Mesothelial cell of epicardium (in vitro differentiated cells): Measurements from ENCODE around the gene VDAC1. TPM values are rescaled to one million over a fixed set of nuclear protein-coding genes. Genes with fewer than 3 reads are reported as not detected.

Experiments
- DNase-seq, 2 experiments: peaks; one replicate each; pipeline ENCODE4 v3.0.0; 2021; ENCODE audit warnings: low spot score in 2 of 2; ENCODE audit not compliant: unreplicated experiment in 2 of 2
- H3K27ac Mint-ChIP-seq: 2 replicates; pipeline ENCODE4 v1.8.0; 2021; ENCODE audit warnings: mixed read lengths
- H3K27me3 Mint-ChIP-seq: 2 replicates; pipeline ENCODE4 v1.8.0; 2021; ENCODE audit warnings: low read depth, mixed read lengths
- H3K36me3 Mint-ChIP-seq: 2 replicates; pipeline ENCODE4 v1.8.0; 2021; ENCODE audit warnings: mixed read lengths
- H3K4me1 Mint-ChIP-seq: 2 replicates; pipeline ENCODE4 v1.8.0; 2021; ENCODE audit warnings: mixed read lengths
- H3K4me3 Mint-ChIP-seq: 2 replicates; pipeline ENCODE4 v1.8.0; 2021; ENCODE audit warnings: mild to moderate bottlenecking, moderate library complexity, mixed read lengths
- H3K9me3 Mint-ChIP-seq: 2 replicates; pipeline ENCODE4 v1.8.0; 2021; ENCODE audit warnings: mixed read lengths
- CTCF ChIP-seq: fragments of 200-600 bp; sonication (generic); IDR thresholded peaks from one replicate; pipeline ENCODE4 v1.5.0; 2021; ENCODE audit warnings: antibody characterized with exemption; ENCODE audit not compliant: unreplicated experiment
- total RNA-seq: library from RNA; stranded (reverse); gene quantifications from 3 replicates; pipeline ENCODE4 v1.2.1, GENCODE V29; 2021

Gene VDAC1
- total RNA-seq, 1 donor from 2014 or later, result 111 TPM

- no peak for TF ChIP-seq CTCF
- Mint-ChIP-seq H3K27me3 (no peaks in the 10 kb centered on the region), H3K4me3 (no peak overlapping the region), H3K9me3 (peaks cover 3% of the 10 kb centered on the region), H3K36me3 (peaks cover 2% of the 10 kb centered on the region), H3K27ac (no peak overlapping the region), H3K4me1 (no peaks in the 10 kb centered on the region)
- no peak for DNase-seq
Observed at GRCh38 chr5:134027288-134027615, 22.5 kb upstream of the VDAC1 start.

- Mint-ChIP-seq H3K27ac (no peak overlapping the region), H3K36me3 (no peaks in the 10 kb centered on the region), H3K4me1 (no peaks in the 10 kb centered on the region), H3K9me3 (no peaks in the 10 kb centered on the region), H3K4me3 (no peak overlapping the region), H3K27me3 (no peaks in the 10 kb centered on the region)
- peak; percentile 54 for TF ChIP-seq CTCF
- no peak for DNase-seq
Observed at GRCh38 chr5:134026521-134027287, 21.9 kb upstream of the VDAC1 start.

- no peaks in the 10 kb centered on the region for H3K36me3 Mint-ChIP-seq
- no peaks in the 10 kb centered on the region for H3K4me1 Mint-ChIP-seq
- H3K9me3 Mint-ChIP-seq, result no peaks in the 10 kb centered on the region
- H3K27me3 Mint-ChIP-seq, result no peaks in the 10 kb centered on the region
- no peak overlapping the region for H3K4me3 Mint-ChIP-seq
- TF ChIP-seq CTCF, result no peak
- DNase-seq, result no peak
- H3K27ac Mint-ChIP-seq, result no peak overlapping the region
Observed at GRCh38 chr5:134025786-134026185, 21.0 kb upstream of the VDAC1 start.

- Mint-ChIP-seq H3K4me3 (no peak overlapping the region), H3K36me3 (no peaks in the 10 kb centered on the region), H3K27ac (no peak overlapping the region), H3K27me3 (no peaks in the 10 kb centered on the region), H3K4me1 (peaks cover 6% of the 10 kb centered on the region), H3K9me3 (no peaks in the 10 kb centered on the region)
- no peak for TF ChIP-seq CTCF
- no peak for DNase-seq
Observed at GRCh38 chr5:134024811-134025210, 20.0 kb upstream of the VDAC1 start.

- Mint-ChIP-seq H3K4me1 (peaks cover 13% of the 10 kb centered on the region), H3K36me3 (no peaks in the 10 kb centered on the region), H3K9me3 (no peaks in the 10 kb centered on the region), H3K27me3 (no peaks in the 10 kb centered on the region), H3K27ac (no peak overlapping the region), H3K4me3 (no peak overlapping the region)
- no peak for TF ChIP-seq CTCF
- no peak for DNase-seq
Observed at GRCh38 chr5:134022333-134022732, 17.6 kb upstream of the VDAC1 start.
